COLO668 (cell line): ENCODE results near the gene PARP12.
"Not testable (repeated sequence)": the region's sequence is repeated elsewhere in the genome, so short reads cannot be mapped to it uniquely, and the experiment has no call there.

Experiments
- DNase-seq: peaks from one replicate; lab custom pipeline; 2025; ENCODE audit not compliant: unreplicated experiment; lab: John Stamatoyannopoulos, UW

Gene PARP12

GRCh38 chr7:140062528-140063299, at the start of gene PARP12:
PARP12 (minus strand) TSS chr7:140062951; CDS start chr7:140062847, 104 bp downstream.
- DNase-seq: peak; percentile 92

GRCh38 chr7:140108777-140109176, 46.0 kb upstream of the PARP12 start:
- DNase-seq: not testable (repeated sequence)

- DNase-seq: no peak
Observed at GRCh38 chr7:140096459-140096858, 33.7 kb upstream of the PARP12 start.

- no peak for DNase-seq
Observed at GRCh38 chr7:140093375-140093774, 30.6 kb upstream of the PARP12 start.

- DNase-seq: no peak
Observed at GRCh38 chr7:140085447-140085846, 22.7 kb upstream of the PARP12 start.

GRCh38 chr7:140084972-140085371, 22.2 kb upstream of the PARP12 start:
- DNase-seq: no peak

- no peak for DNase-seq
Observed at GRCh38 chr7:140084142-140084655, 21.4 kb upstream of the PARP12 start.

GRCh38 chr7:140082770-140083169, 20.0 kb upstream of the PARP12 start:
- no peak for DNase-seq

- DNase-seq: no peak
Observed at GRCh38 chr7:140081774-140082425, 19.1 kb upstream of the PARP12 start.

- DNase-seq: no peak
Observed at GRCh38 chr7:140080919-140081318, 18.2 kb upstream of the PARP12 start.

- peak; percentile 27 for DNase-seq
Observed at GRCh38 chr7:140079121-140079536, 16.4 kb upstream of the PARP12 start.

GRCh38 chr7:140078392-140078791, 15.6 kb upstream of the PARP12 start:
- DNase-seq: no peak

- DNase-seq: no peak
Observed at GRCh38 chr7:140074780-140075179, 12.0 kb upstream of the PARP12 start.

- no peak for DNase-seq
Observed at GRCh38 chr7:140070546-140070945, 7.8 kb upstream of the PARP12 start.

- no peak for DNase-seq
Observed at GRCh38 chr7:140069298-140069949, 6.7 kb upstream of the PARP12 start.

GRCh38 chr7:140068033-140068432, 5.3 kb upstream of the PARP12 start:
- no peak for DNase-seq

GRCh38 chr7:140067052-140067451, 4.3 kb upstream of the PARP12 start:
- DNase-seq: no peak

GRCh38 chr7:140062118-140062527, 628 bp downstream of the PARP12 start:
- DNase-seq: peak; percentile 54

- no peak for DNase-seq
Observed at GRCh38 chr7:140061607-140061930, 1.2 kb downstream of the PARP12 start.

- peak; percentile 35 for DNase-seq
Observed at GRCh38 chr7:140060788-140061606, 1.8 kb downstream of the PARP12 start.

- DNase-seq: no peak
Observed at GRCh38 chr7:140060243-140060630, 2.5 kb downstream of the PARP12 start.
